ENCODE measurements around the gene HSPBP1.

Gene HSPBP1

DNA sequence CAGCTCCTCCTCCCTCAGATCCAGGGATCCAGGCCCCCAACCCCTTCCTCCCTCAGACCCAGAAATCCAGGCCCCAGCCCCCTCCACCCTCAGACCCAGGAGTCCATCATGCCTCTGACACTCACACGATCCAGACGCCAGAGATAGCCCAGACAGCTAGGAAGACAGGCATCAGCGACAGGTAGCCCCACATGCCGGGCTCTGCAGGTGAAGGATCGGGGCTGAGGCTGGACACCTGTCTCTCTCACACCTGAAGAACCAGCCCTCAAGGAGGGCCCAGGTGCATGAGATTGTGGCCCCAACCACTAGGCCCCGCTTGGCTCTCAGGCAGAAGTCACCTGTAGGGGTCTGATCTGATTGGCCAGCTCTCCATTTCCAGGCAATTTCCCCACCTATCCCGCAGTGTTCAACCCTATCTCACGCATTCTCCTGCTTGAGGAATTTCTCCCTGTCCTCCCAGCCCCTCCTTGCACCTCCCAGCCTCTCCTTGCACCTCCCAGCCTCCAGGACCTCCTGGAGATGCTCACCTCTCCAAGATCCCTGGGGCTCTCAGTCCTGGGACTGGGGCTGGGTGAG, 41.0 kb upstream of the HSPBP1 start:
- H3K27me3 ChIP-seq = no peaks in the 10 kb centered on the region
- H3K4me3 ChIP-seq = peak overlapping the region in 4 of 10 experiments; percentile 18 to 63 (median 50); a peak in 5 of 20 replicates
- TF ChIP-seq Cebpa-rat (IDR thresholded peaks at IDR 0.05) = no peak
- peaks cover 0 to 27% (median 0%) of the 10 kb centered on the region in 11 experiments; a peak in 3 of 22 replicates for H4K20me1 ChIP-seq
- peaks cover 0 to 5% (median 0%) of the 10 kb centered on the region in 11 experiments; a peak in 1 of 22 replicates for H3K9me3 ChIP-seq (replicated peaks in 1 of 11)
- peak overlapping the region; percentile 58 to 97 (median 82) for H3K4me2 ChIP-seq
- H3K4me1 ChIP-seq = peaks cover 48 to 59% (median 52%) of the 10 kb centered on the region in 10 experiments
- peak overlapping the region in 3 of 11 experiments; percentile 31 to 81 (median 80); a peak in 4 of 22 replicates for H3K27ac ChIP-seq
- peak overlapping the region in 6 of 11 experiments; percentile 4 to 75 (median 58); a peak in 7 of 22 replicates for H3K9ac ChIP-seq
- peaks cover 0 to 48% (median 0%) of the 10 kb centered on the region in 11 experiments; a peak in 9 of 22 replicates for H3K36me3 ChIP-seq

DNA sequence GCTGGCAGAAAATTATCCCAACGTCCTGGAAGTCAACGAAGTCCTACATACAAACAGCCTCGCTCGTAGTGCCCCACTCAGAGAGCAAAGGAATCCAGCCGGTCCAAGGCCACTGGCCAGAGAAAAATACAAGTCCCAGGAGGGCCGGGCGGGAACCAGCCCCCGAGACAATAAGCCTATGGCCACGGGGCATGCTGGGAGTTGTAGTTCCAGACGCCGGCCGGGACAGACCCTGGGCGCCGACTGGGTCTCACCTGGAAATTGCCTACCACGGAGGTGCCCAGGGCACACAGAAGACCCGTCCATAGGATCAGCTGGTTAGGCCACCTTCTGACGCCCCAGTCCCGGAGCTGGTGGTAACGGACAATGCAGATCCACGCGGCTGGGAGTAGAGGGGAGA, 39.9 kb upstream of the HSPBP1 start:
- no peaks in the 10 kb centered on the region for H3K27me3 ChIP-seq
- H3K36me3 ChIP-seq = peaks cover 0 to 59% (median 0%) of the 10 kb centered on the region in 11 experiments; a peak in 9 of 22 replicates
- 0 out of 22 replicates have a peak overlapping the region, but pooled peaks of 1 of the 11 experiments have one; percentile 66 for H3K9ac ChIP-seq
- TF ChIP-seq Cebpa-rat (IDR thresholded peaks at IDR 0.05) = no peak
- peaks cover 37 to 49% (median 41%) of the 10 kb centered on the region in 10 experiments for H3K4me1 ChIP-seq
- peak overlapping the region in 2 of 11 experiments; percentile 10 to 31; a peak in 3 of 22 replicates for H3K4me2 ChIP-seq
- no peak overlapping the region for H3K27ac ChIP-seq
- H4K20me1 ChIP-seq = peaks cover 0 to 28% (median 0%) of the 10 kb centered on the region in 11 experiments; a peak in 3 of 22 replicates
- H3K4me3 ChIP-seq = no peak overlapping the region
- H3K9me3 ChIP-seq (replicated peaks in 1 of 11) = peaks cover 0 to 3% (median 0%) of the 10 kb centered on the region in 11 experiments; a peak in 1 of 22 replicates

DNA sequence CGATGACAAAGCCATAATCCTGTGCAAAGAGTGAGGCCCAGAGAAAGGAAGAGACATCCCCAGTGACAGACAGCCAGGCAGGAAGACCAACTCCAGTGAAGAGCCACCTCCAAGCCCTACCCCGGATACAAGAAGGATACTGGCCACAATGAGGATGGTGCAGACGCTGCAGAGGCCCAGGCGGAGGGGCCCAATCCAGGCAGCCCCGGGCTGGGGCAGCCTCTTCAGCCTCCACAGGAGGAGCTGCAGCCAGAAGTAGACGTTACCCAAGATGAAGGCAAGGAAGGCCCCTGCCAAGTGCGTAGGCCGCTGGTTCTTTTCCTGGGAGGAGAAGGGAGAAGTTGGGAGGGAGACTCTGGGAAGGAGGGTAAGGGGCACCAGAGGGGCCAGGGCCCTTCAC, 36.7 kb upstream of the HSPBP1 start:
- Histone ChIP-seq H3K9ac (no peak overlapping the region), H4K20me1 (peaks cover 0 to 50% (median 0%) of the 10 kb centered on the region in 11 experiments; a peak in 4 of 22 replicates), H3K27ac (no peak overlapping the region; a peak in 1 of 22 replicates), H3K27me3 (no peaks in the 10 kb centered on the region), H3K4me1 (peaks cover 7 to 18% (median 9%) of the 10 kb centered on the region in 10 experiments), H3K4me2 (no peak overlapping the region), H3K4me3 (no peak overlapping the region), H3K36me3 (peaks cover 0 to 83% (median 7%) of the 10 kb centered on the region in 11 experiments; a peak in 11 of 22 replicates), H3K9me3 (replicated peaks in 1 of 11) (no peaks in the 10 kb centered on the region)
- TF ChIP-seq Cebpa-rat (IDR thresholded peaks at IDR 0.05) = no peak

DNA sequence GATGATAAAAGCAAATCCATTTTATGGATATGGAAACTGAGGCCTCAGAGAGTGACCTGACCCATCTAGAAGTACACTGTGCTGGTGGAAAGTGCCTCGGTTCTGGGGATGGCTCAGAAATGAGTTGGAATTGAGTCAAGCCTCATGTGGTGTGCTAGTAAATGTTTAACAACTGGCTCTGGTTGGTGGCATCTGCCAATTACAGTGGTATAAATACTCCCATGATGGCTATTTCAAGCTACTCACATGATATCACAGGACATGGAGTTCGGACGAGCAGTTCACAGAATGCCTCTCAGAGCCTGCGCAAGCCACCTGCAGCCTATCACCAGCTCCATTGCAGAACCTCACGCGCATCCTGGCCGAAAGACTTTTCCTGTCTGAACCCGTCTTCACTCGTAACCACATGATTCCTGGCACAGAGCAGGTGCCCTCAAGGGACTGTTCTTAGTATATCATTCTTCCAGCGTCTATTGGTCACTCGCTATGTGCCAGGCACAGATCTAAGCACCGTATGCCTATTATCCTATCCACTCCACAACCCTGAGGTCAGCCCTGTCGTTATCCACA, 36.1 kb upstream of the HSPBP1 start:
- Histone ChIP-seq H3K4me3 (no peak overlapping the region), H3K4me1 (peaks cover under 1 to 12% (median 3%) of the 10 kb centered on the region in 10 experiments), H3K27me3 (no peaks in the 10 kb centered on the region), H3K4me2 (peak overlapping the region in 1 of 11 experiments; percentile 10; a peak in 1 of 22 replicates), H4K20me1 (peaks cover 0 to 44% (median 0%) of the 10 kb centered on the region in 11 experiments; a peak in 4 of 22 replicates), H3K36me3 (peaks cover 0 to 87% (median 7%) of the 10 kb centered on the region in 11 experiments; a peak in 12 of 22 replicates), H3K27ac (no peak overlapping the region), H3K9ac (no peak overlapping the region), H3K9me3 (replicated peaks in 1 of 11) (no peaks in the 10 kb centered on the region)
- TF ChIP-seq Cebpa-rat (IDR thresholded peaks at IDR 0.05) = no peak

DNA sequence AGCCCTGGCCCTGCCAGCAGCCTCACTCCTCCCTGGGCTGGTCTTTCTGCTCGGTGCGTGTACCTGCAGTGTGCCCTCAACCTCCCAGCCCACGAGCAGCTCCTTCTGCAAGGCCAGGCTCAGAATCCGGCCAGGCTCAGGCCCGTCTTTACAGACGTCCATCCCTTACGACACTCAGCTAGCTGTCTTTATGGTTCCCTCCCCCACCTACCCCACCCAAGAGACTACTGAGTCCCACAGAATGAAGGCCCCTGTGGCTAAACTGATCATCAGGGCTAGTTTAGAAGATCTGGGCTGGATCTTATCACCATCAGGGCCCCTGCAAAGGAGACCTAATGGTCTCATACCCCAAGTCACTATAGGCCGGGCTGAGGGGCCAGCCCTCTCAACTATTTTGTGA, 34.5 kb upstream of the HSPBP1 start:
- peak overlapping the region in 2 of 11 experiments; percentile 4 to 12; a peak in 2 of 22 replicates for H3K9ac ChIP-seq
- no peak for TF ChIP-seq Cebpa-rat (IDR thresholded peaks at IDR 0.05)

DNA sequence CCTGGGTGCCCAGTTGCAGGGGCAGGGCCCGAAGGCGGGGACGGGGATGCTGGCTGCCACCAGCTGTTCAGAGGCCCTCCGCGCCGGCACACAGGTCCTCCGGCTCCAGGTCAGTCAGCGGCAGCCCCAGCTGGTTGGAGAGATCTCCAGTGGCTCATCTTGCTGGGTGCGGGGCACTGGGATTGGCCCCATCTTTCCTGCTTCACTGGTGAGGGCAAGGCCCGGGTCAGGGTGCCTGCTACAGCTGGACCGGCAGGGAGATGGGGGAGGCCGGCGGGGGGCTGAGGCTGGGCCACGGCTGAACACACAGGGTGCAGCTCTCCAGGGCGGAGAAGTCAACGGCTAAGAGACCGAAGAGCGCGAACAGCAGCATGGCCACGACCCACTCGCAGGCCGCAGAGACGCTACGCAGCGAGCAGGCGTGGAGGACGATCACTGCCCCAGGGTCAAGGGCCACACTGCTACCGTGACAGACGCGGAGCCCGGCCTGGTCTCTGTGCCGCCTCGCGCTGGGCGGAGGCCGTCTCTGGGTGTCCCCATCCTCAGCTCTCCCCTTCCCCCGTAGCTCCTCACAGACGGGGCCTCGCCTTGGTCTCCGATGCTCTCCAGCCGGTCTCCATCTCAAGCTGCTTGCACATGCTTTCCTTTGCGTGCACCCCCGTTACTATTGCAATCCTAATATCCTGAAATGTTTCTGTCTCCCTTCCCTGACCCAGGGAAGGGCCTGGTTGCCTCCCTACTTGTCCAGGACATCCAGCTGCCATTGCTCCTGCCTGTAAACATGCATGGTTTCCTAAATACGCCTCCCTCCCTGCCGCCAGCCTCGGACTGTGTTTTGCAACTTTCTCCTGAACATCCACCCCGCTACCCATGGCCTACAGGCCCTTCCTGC, 33.0 kb upstream of the HSPBP1 start:
- H3K4me1 ChIP-seq = peaks cover 0 to 24% (median 13%) of the 10 kb centered on the region in 10 experiments; a peak in 14 of 20 replicates
- H3K9ac ChIP-seq = 0 out of 22 replicates have a peak overlapping the region, but pooled peaks of 1 of the 11 experiments have one; percentile 11
- H3K27me3 ChIP-seq = no peaks in the 10 kb centered on the region
- no peak overlapping the region for H3K4me2 ChIP-seq
- H3K9me3 ChIP-seq (replicated peaks in 1 of 11) = peaks cover 0 to 9% (median 0%) of the 10 kb centered on the region in 11 experiments; a peak in 2 of 22 replicates
- peaks cover 2 to 74% (median 31%) of the 10 kb centered on the region in 11 experiments; a peak in 17 of 22 replicates for H3K36me3 ChIP-seq
- no peak overlapping the region for H3K4me3 ChIP-seq
- no peak for TF ChIP-seq Cebpa-rat (IDR thresholded peaks at IDR 0.05)
- H3K27ac ChIP-seq = no peak overlapping the region; a peak in 1 of 22 replicates
- H4K20me1 ChIP-seq = peaks cover 0 to 40% (median 0%) of the 10 kb centered on the region in 11 experiments; a peak in 5 of 22 replicates

More for the DNA sequence above, 34.5 kb upstream of the HSPBP1 start:
- Histone ChIP-seq H3K27ac (no peak overlapping the region), H3K36me3 (peaks cover 0 to 79% (median 20%) of the 10 kb centered on the region in 11 experiments; a peak in 15 of 22 replicates), H3K9me3 (replicated peaks in 1 of 11) (peaks cover 0 to 4% (median 0%) of the 10 kb centered on the region in 11 experiments; a peak in 2 of 22 replicates), H4K20me1 (peaks cover 0 to 40% (median 0%) of the 10 kb centered on the region in 11 experiments; a peak in 5 of 22 replicates), H3K4me3 (no peak overlapping the region), H3K4me1 (peaks cover 0 to 20% (median 12%) of the 10 kb centered on the region in 10 experiments; a peak in 14 of 20 replicates), H3K4me2 (no peak overlapping the region), H3K27me3 (no peaks in the 10 kb centered on the region)

DNA sequence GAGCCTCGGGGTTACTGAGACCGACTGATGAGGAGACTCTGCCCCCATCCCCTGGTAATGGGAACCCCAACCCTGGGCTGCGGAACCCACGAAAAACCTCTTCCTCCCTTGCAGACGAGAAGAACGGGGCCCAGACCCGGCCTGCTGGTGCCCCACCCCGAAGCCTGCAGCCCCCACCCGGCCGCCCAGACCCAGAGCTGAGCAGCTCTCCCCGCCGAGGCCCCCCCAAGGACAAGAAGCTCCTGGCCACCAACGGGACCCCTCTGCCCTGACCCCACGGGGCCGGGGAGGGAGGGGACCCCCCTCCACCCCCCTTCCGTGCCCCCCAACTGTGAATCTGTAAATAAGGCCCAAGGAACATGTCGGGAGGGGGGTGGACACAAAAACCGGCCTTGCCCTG, 31.9 kb upstream of the HSPBP1 start:
- Histone ChIP-seq H3K36me3 (peaks cover 10 to 68% (median 40%) of the 10 kb centered on the region in 11 experiments; a peak in 21 of 22 replicates), H3K4me1 (peaks cover 0 to 24% (median 14%) of the 10 kb centered on the region in 10 experiments; a peak in 16 of 20 replicates), H3K27ac (no peak overlapping the region), H3K4me3 (no peak overlapping the region), H3K4me2 (no peak overlapping the region), H3K9me3 (replicated peaks in 1 of 11) (peaks cover 0 to 9% (median 0%) of the 10 kb centered on the region in 11 experiments; a peak in 2 of 22 replicates), H4K20me1 (peaks cover 0 to 38% (median 0%) of the 10 kb centered on the region in 11 experiments; a peak in 5 of 22 replicates), H3K27me3 (no peaks in the 10 kb centered on the region), H3K9ac (no peak overlapping the region)
- no peak for TF ChIP-seq Cebpa-rat (IDR thresholded peaks at IDR 0.05)

DNA sequence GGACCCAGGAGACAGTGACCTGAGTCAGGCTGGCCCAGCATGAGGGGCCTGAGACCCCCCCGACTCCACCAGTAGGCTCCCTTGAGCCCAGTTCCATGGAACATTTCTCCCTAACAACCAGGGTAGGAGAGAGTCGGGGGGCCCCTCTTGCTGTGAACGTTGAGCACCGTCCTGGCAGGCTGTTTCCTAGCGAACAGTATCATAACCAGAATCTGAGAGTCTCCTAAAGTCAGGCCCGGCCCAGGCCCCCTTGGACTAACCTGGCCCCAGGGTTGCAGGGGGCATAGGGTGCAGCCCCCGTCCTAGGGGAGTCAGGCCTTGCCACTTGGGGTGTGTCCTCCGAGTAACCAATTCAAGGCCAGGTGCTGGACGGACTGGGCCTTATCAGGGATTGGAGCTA, 31.5 kb upstream of the HSPBP1 start:
- Histone ChIP-seq H3K9ac (no peak overlapping the region; a peak in 1 of 22 replicates), H3K4me1 (peaks cover 4 to 24% (median 16%) of the 10 kb centered on the region in 10 experiments; a peak in 18 of 20 replicates), H3K9me3 (replicated peaks in 1 of 11) (peaks cover 0 to 9% (median 0%) of the 10 kb centered on the region in 11 experiments; a peak in 2 of 22 replicates), H3K4me2 (no peak overlapping the region), H3K27me3 (no peaks in the 10 kb centered on the region), H4K20me1 (peaks cover 0 to 34% (median 0%) of the 10 kb centered on the region in 11 experiments; a peak in 5 of 22 replicates), H3K27ac (no peak overlapping the region), H3K36me3 (peaks cover 14 to 65% (median 42%) of the 10 kb centered on the region in 11 experiments; a peak in 21 of 22 replicates), H3K4me3 (no peak overlapping the region)
- TF ChIP-seq Cebpa-rat (IDR thresholded peaks at IDR 0.05) = no peak

Data from BLaER1 treated with 17β-estradiol and CSF1 and Interleukin-3, amounts not matched to agents 10 nM and 100 nM (cell line).